H1 (cell line): ENCODE results near the gene KIZ. TPM values are rescaled to one million over a fixed set of nuclear protein-coding genes. Genes with fewer than 3 reads are reported as not detected.
A peak's percentile ranks its signal among the peaks of the same experiment; 100 is the strongest.

Source experiments
- CTCF ChIA-PET: fragments of 300-600 bp; sonication (Branson Sonifier 250); formaldehyde crosslinking; loops from one replicate; lab custom pipeline; 2021; ENCODE audit not compliant: partially characterized antibody; lab: Charles Lee
- POLR2A ChIA-PET: fragments of 300-600 bp; sonication (Branson Sonifier 250); formaldehyde crosslinking; loops from one replicate; lab custom pipeline; 2021; ENCODE audit warnings: inconsistent platforms; ENCODE audit not compliant: partially characterized antibody; lab: Charles Lee
- DNase-seq, 2 experiments: peaks; one replicate each; pipeline versions ENCODE4 v3.0.0 to v3.0.0-alpha.2; 2010 to 2022; ENCODE audit warnings: low spot score in 2 of 2, low read depth in 1 of 2, mixed read lengths in 1 of 2
- FAIRE-seq: peaks from 2 replicates; lab custom pipeline; 2011; peaks lifted over from hg19 to GRCh38; lab: Jason Lieb, UNC
- H2AFZ ChIP-seq: 2 replicates; pipeline ENCODE4 v1.8.1; 2012; ENCODE audit warnings: low read length, inconsistent platforms
- H2AK5ac ChIP-seq: 2 replicates; pipeline ENCODE4 v1.6.1; 2013; ENCODE audit warnings: low read depth, low read length
- H2BK120ac ChIP-seq: replicated peaks from 2 replicates; pipeline ENCODE3; 2013; ENCODE audit warnings: low read depth, low read length, inconsistent platforms
- H2BK12ac ChIP-seq: 2 replicates; pipeline ENCODE4 v1.6.1; 2013; ENCODE audit warnings: low read depth, low read length
- H2BK15ac ChIP-seq: 2 replicates; pipeline ENCODE4 v1.6.1; 2013; ENCODE audit warnings: low read length
- H2BK20ac ChIP-seq: 2 replicates; pipeline ENCODE4 v1.6.1; 2013; ENCODE audit warnings: low read length
- H2BK5ac ChIP-seq: 2 replicates; pipeline ENCODE4 v1.6.1; 2013; ENCODE audit warnings: low read depth, low read length
- H3K14ac ChIP-seq: 2 replicates; pipeline ENCODE4 v1.6.1; 2013; ENCODE audit warnings: inconsistent platforms; ENCODE audit not compliant: insufficient read length
- H3K18ac ChIP-seq: 2 replicates; pipeline ENCODE4 v1.6.1; 2013; ENCODE audit warnings: low read length; ENCODE audit errors: extremely low read depth
- H3K23ac ChIP-seq: 2 replicates; pipeline ENCODE4 v1.6.1; 2013; ENCODE audit warnings: inconsistent platforms; ENCODE audit not compliant: insufficient read length
- H3K23me2 ChIP-seq: 2 replicates; pipeline ENCODE4 v1.6.1; 2013; ENCODE audit warnings: low read depth, low read length
- H3K27ac ChIP-seq: 2 replicates; pipeline ENCODE4 v1.6.1; 2011; ENCODE audit warnings: low read depth, low read length, inconsistent platforms
- H3K27me3 ChIP-seq, 4 experiments: replicated peaks in 1 of 4; 1 replicate in 1 of 4; 2 replicates in 3 of 4; pipeline versions ENCODE4 v1.6.1 to v1.8.1; 2011 to 2013; ENCODE audit warnings: low read length in 3 of 4, mild to moderate bottlenecking in 3 of 4, inconsistent platforms in 2 of 4, mixed read lengths in 2 of 4, moderate library complexity in 1 of 4; ENCODE audit not compliant: control insufficient read depth in 3 of 4, insufficient read depth in 3 of 4; ENCODE audit errors: extremely low read depth in 1 of 4
- H3K36me3 ChIP-seq, 4 experiments: 2 replicates each; pipeline versions ENCODE4 v1.6.1 to v1.8.1; 2011 to 2013; ENCODE audit warnings: mild to moderate bottlenecking in 4 of 4, low read length in 3 of 4, moderate library complexity in 2 of 4, control low read depth in 1 of 4, inconsistent platforms in 1 of 4; ENCODE audit not compliant: insufficient read depth in 4 of 4, control insufficient read depth in 2 of 4
- H3K4ac ChIP-seq: replicated peaks from 2 replicates; pipeline ENCODE3; 2013; ENCODE audit warnings: low read length, low read depth, mixed read lengths, inconsistent platforms; ENCODE audit not compliant: insufficient read length
- H3K4me1 ChIP-seq, 4 experiments: replicated peaks in 1 of 4; 1 replicate in 1 of 4; 2 replicates in 3 of 4; pipeline versions ENCODE4 v1.6.1 to v1.8.1; 2011 to 2013; ENCODE audit warnings: low read length in 3 of 4, inconsistent platforms in 2 of 4, mixed read lengths in 1 of 4; ENCODE audit not compliant: insufficient read depth in 4 of 4, control insufficient read depth in 3 of 4
- H3K4me2 ChIP-seq, 2 experiments: 2 replicates each; pipeline versions ENCODE4 v1.6.1 to v1.8.1; 2011 to 2013; ENCODE audit warnings: low read depth in 2 of 2, low read length in 2 of 2, control low read depth in 1 of 2, inconsistent platforms in 1 of 2, mild to moderate bottlenecking in 1 of 2; ENCODE audit not compliant: insufficient read depth in 1 of 2
- H3K4me3 ChIP-seq, 4 experiments: fragments of 200-600, 300-600 bp in 1 of 4; sonication (generic), shearing (Covaris generic), sonication (Bioruptor Twin) in 1 of 4; 2 replicates each; pipeline versions ENCODE4 v1.5.1 to v1.8.1; 2011 to 2016; ENCODE audit warnings: low read length in 4 of 4, low read depth in 3 of 4, control low read depth in 2 of 4, inconsistent platforms in 2 of 4, mild to moderate bottlenecking in 2 of 4, mixed read lengths in 1 of 4, moderate library complexity in 1 of 4; ENCODE audit not compliant: insufficient read depth in 2 of 4; ENCODE audit errors: extremely low read depth in 1 of 4
- H3K56ac ChIP-seq: replicated peaks from 2 replicates; pipeline ENCODE3; 2013; ENCODE audit warnings: low read depth, mild to moderate bottlenecking, mixed read lengths, low read length, inconsistent platforms; ENCODE audit not compliant: insufficient read length
- H3K79me1 ChIP-seq: 2 replicates; pipeline ENCODE4 v1.6.1; 2013; ENCODE audit warnings: low read depth, low read length, control low read depth
- H3K79me2 ChIP-seq, 2 experiments: 2 replicates each; pipeline versions ENCODE4 v1.6.1 to v1.8.1; 2012 to 2013; ENCODE audit warnings: low read length in 2 of 2, mild to moderate bottlenecking in 2 of 2, inconsistent platforms in 1 of 2; ENCODE audit not compliant: insufficient read depth in 2 of 2, control insufficient read depth in 1 of 2
- H3K9ac ChIP-seq, 4 experiments: replicated peaks in 1 of 4; 1 replicate in 1 of 4; 2 replicates in 3 of 4; pipeline versions ENCODE4 v1.6.1 to v1.8.1; 2011 to 2013; ENCODE audit warnings: low read depth in 3 of 4, low read length in 3 of 4, control low read depth in 2 of 4, mild to moderate bottlenecking in 2 of 4, moderate library complexity in 2 of 4, inconsistent platforms in 1 of 4; ENCODE audit errors: extremely low read depth in 1 of 4
- H3K9me3 ChIP-seq, 2 experiments: 2 replicates each; pipeline versions ENCODE4 v1.6.1 to v1.8.1; 2012 to 2013; ENCODE audit warnings: mild to moderate bottlenecking in 2 of 2, moderate library complexity in 2 of 2, control low read depth in 1 of 2, inconsistent platforms in 1 of 2, low read depth in 1 of 2, low read length in 1 of 2, mixed read lengths in 1 of 2; ENCODE audit not compliant: insufficient read depth in 2 of 2
- H4K20me1 ChIP-seq, 2 experiments: replicated peaks in 1 of 2; 2 replicates each; pipeline versions ENCODE3 to v1.8.1; 2011 to 2013; ENCODE audit warnings: inconsistent platforms in 2 of 2, low read length in 2 of 2, mild to moderate bottlenecking in 1 of 2; ENCODE audit not compliant: insufficient read depth in 2 of 2, control insufficient read depth in 1 of 2
- H4K5ac ChIP-seq: 2 replicates; pipeline ENCODE4 v1.6.1; 2013; ENCODE audit warnings: low read length, low read depth, mixed read lengths, inconsistent platforms; ENCODE audit not compliant: insufficient read length
- H4K8ac ChIP-seq: 2 replicates; pipeline ENCODE4 v1.8.0; 2013; ENCODE audit warnings: mild to moderate bottlenecking, moderate library complexity, low read length, inconsistent platforms; ENCODE audit not compliant: insufficient read depth; ENCODE audit errors: extremely low read depth
- H4K91ac ChIP-seq: replicated peaks from 2 replicates; pipeline ENCODE3; 2013; ENCODE audit warnings: low read length, mixed read lengths, inconsistent platforms; ENCODE audit not compliant: insufficient read length
- CTCF ChIP-seq, 3 experiments: IDR thresholded peaks; 1 replicate in 2 of 3; 2 replicates in 1 of 3; pipeline versions ENCODE4 v1.5.1 to v1.6.1; 2011; ENCODE audit warnings: low read length in 3 of 3, mild to moderate bottlenecking in 3 of 3, inconsistent platforms in 2 of 3, low read depth in 1 of 3, moderate library complexity in 1 of 3; ENCODE audit not compliant: insufficient read depth in 1 of 3; ENCODE audit errors: control extremely low read depth in 1 of 3
- FOSL1 ChIP-seq: IDR thresholded peaks from 2 replicates; pipeline ENCODE4 v1.6.1; 2011; ENCODE audit warnings: mild to moderate bottlenecking, low read depth, low read length, moderate library complexity; ENCODE audit not compliant: insufficient read depth
- POU5F1 ChIP-seq: IDR thresholded peaks from 2 replicates; pipeline ENCODE4 v1.6.1; 2011; ENCODE audit warnings: low read depth, mild to moderate bottlenecking, low read length, moderate library complexity
- SIX5 ChIP-seq: IDR thresholded peaks from 2 replicates; pipeline ENCODE4 v1.6.1; 2011; ENCODE audit warnings: mild to moderate bottlenecking, low read depth, low read length
- SP2 ChIP-seq: IDR thresholded peaks from 2 replicates; pipeline ENCODE4 v1.6.1; 2012; ENCODE audit warnings: mild to moderate bottlenecking, low read length, inconsistent platforms
- TEAD4 ChIP-seq: IDR thresholded peaks from 2 replicates; pipeline ENCODE4 v1.6.1; 2012; ENCODE audit warnings: low read depth, low read length, inconsistent platforms, mixed read lengths
- ZNF274 ChIP-seq: IDR thresholded peaks from 2 replicates; pipeline ENCODE4 v1.7.0; 2012; ENCODE audit warnings: low read length, borderline replicate concordance; ENCODE audit errors: extremely low read depth
- WGBS, 2 experiments: shearing (Covaris generic) in 1 of 2; methylation state at CpG; one replicate each; pipeline versions ENCODE4 v1.1.6 to v1.1.7; 2013 to 2015; ENCODE audit warnings: low lambda C conversion rate in 2 of 2, mixed read lengths in 2 of 2, inconsistent platforms in 1 of 2, low coverage in 1 of 2, missing lambda C conversion rate in 1 of 2; ENCODE audit not compliant: insufficient replicate concordance in 2 of 2, insufficient coverage in 1 of 2, insufficient read length in 1 of 2; ENCODE audit errors: extremely low coverage in 1 of 2, missing lambda C conversion rate in 1 of 2; 5-methylcytosine and 5-hydroxymethylcytosine counted together
- polyA plus RNA-seq, 7 experiments: library from polyadenylated mRNA; depleted of rRNA in 3 of 7; stranded (reverse) in 5 of 7; unstranded in 2 of 7; fragments of >200 nt in 5 of 7; fragments of 200-250 nt in 2 of 7; gene quantifications; 1 replicate in 5 of 7; 2 replicates in 1 of 7; 4 replicates in 1 of 7; pipeline versions ENCODE4 v1.2.1 to v1.2.3, GENCODE V29; 2011 to 2013; ENCODE audit warnings: missing spikeins in 2 of 7, mixed read lengths in 2 of 7
- total RNA-seq: library from RNA; stranded (reverse); fragmentation: NEBNext Ultra II Directional; extraction: Animal tissue kit (Norgen Biotek cat#: 25700); gene quantifications from 2 replicates; pipeline ENCODE4 v1.2.1, GENCODE V29; 2021

KIZ gene
- total and polyA plus RNA-seq, 2 of the 8 experiments (the other 6 are each of a cell fraction or from before 2014, with no cell fraction given): 13.0 to 51.7 TPM

GRCh38 chr20:21149344-21149743 lies 23.5 kb downstream of the KIZ start:
- H2BK15ac ChIP-seq: no peak overlapping the region
- H4K5ac ChIP-seq: no peak overlapping the region
- H2AK5ac ChIP-seq: no peak overlapping the region
- no peak overlapping the region for H2BK120ac ChIP-seq
- 82% methylated on average over 9 of the region's 9 CpGs; no CpG with 5 or more reads in 1 of the 2 experiments for WGBS, 2 experiments
- H4K91ac ChIP-seq: no peak overlapping the region
- no peaks in the 10 kb centered on the region for H3K9me3 ChIP-seq
- no peak overlapping the region for H2AFZ ChIP-seq
- H3K4ac ChIP-seq: no peak overlapping the region
- FAIRE-seq: no peak
- H3K79me2 ChIP-seq: no peaks in the 10 kb centered on the region
- H3K56ac ChIP-seq: no peak overlapping the region
- H3K9ac ChIP-seq: no peak overlapping the region
- H3K36me3 ChIP-seq: no peaks in the 10 kb centered on the region; a peak in 1 of 8 replicates
- no peak overlapping the region for H4K8ac ChIP-seq
- H2BK5ac ChIP-seq: no peak overlapping the region
- H3K27ac ChIP-seq: no peak overlapping the region
- H3K4me2 ChIP-seq: no peak overlapping the region
- H3K23me2 ChIP-seq: no peaks in the 10 kb centered on the region; the same call in 1 of the 2 replicates
- H4K20me1 ChIP-seq: no peaks in the 10 kb centered on the region
- no peaks in the 10 kb centered on the region for H3K27me3 ChIP-seq
- H2BK12ac ChIP-seq: peak overlapping the region; percentile 52; the same call in 1 of the 2 replicates
- no peak for TF ChIP-seq ZNF274
- TF ChIP-seq CTCF (IDR thresholded peaks at IDR 0.05; ENCODE audit: control extremely low read depth in 1 of 3, insufficient read depth in 1 of 3, low read depth in 1 of 3, low read length in 3 of 3): peak in 2 of 3 experiments; percentile 21 to 34; a peak in 2 of 4 replicates
- peak; percentile 52; the same call in 1 of the 2 replicates for TF ChIP-seq TEAD4
- TF ChIP-seq POU5F1: no peak
- no peak for TF ChIP-seq SP2
- no peak for TF ChIP-seq SIX5
- TF ChIP-seq FOSL1: no peak
- TF ChIP-seq, all 59 proteins: peak for 2
- Histone ChIP-seq H3K4me3 (no peak overlapping the region), H2BK20ac (no peak overlapping the region), H3K18ac (no peak overlapping the region), H3K23ac (no peak overlapping the region), H3K4me1 (no peaks in the 10 kb centered on the region), H3K79me1 (no peaks in the 10 kb centered on the region), H3K14ac (no peak overlapping the region)
- DNase-seq: no peak
- ChIA-PET POLR2A (interaction anchor here (0.8 kb wide), 1 partner anchor 12 kb away, joined by 3 read pairs; no protein-coding TSS in a partner anchor), CTCF (interaction anchor here (1.3 to 2.6 kb wide), 2 partner anchors 24 to 86 kb away, joined by 4 to 12 read pairs; partner anchors contain the start of gene KIZ)
